Suprapubic skin (tissue), 4 donors: ENCODE data around the gene MIPOL1.

Experiments used
- CTCF ChIP-seq, 2 donors: fragments of 200-600 bp in 1 of 2; fragments of 450-650 bp in 1 of 2; sonication (generic) in 1 of 2; IDR thresholded peaks; one replicate each; pipeline ENCODE4 v1.5.1; 2016 to 2019; ENCODE audit warnings: antibody characterized with exemption in 2 of 2, mild to moderate bottlenecking in 1 of 2, moderate library complexity in 1 of 2
- EP300 ChIP-seq: sonication (generic); formaldehyde crosslinking; IDR thresholded peaks from one replicate; pipeline ENCODE4 v1.6.1; 2017; ENCODE audit warnings: antibody characterized with exemption
- POLR2A ChIP-seq, 2 donors: fragments of 450-650 bp; IDR thresholded peaks; one replicate each; pipeline ENCODE4 v1.6.1; 2017; ENCODE audit warnings: antibody characterized with exemption in 2 of 2, mild to moderate bottlenecking in 2 of 2, moderate library complexity in 2 of 2
- POLR2AphosphoS5 ChIP-seq, 3 donors: sonication (generic); formaldehyde crosslinking; IDR thresholded peaks; one replicate each; pipeline ENCODE4 v1.6.1; 2017; ENCODE audit warnings: antibody characterized with exemption in 3 of 3

GRCh38 chr14:37434867-37435266, 237.1 kb downstream of the MIPOL1 start:
- TF ChIP-seq CTCF (IDR thresholded peaks at IDR 0.05), result no peak
- TF ChIP-seq EP300, result no peak
- no peak for TF ChIP-seq POLR2A (IDR thresholded peaks at IDR 0.05)
- no peak for TF ChIP-seq POLR2AphosphoS5 (IDR thresholded peaks at IDR 0.05)
